HG03039 (cell line): ENCODE results near the gene NELFA.

Experiments used
- ATAC-seq: cut with Tn5 transposase; IDR thresholded peaks from one replicate; pipeline ENCODE4 v1.9.1; 2021; ENCODE audit warnings: mild to moderate bottlenecking, moderate library complexity; ENCODE audit not compliant: unreplicated experiment

Gene NELFA

GRCh38 chr4:1967512-1968149, 41.1 kb downstream of the NELFA start:
- no peak for ATAC-seq

GRCh38 chr4:1964971-1965370, 43.8 kb downstream of the NELFA start:
- ATAC-seq, result no peak

GRCh38 chr4:1964443-1964842, 44.3 kb downstream of the NELFA start:
- ATAC-seq, result no peak

GRCh38 chr4:1962980-1963379, 45.8 kb downstream of the NELFA start:
- ATAC-seq, result no peak

GRCh38 chr4:1961563-1961962, 47.2 kb downstream of the NELFA start:
- no peak for ATAC-seq

- no peak for ATAC-seq
Measured at GRCh38 chr4:1961038-1961437, 47.7 kb downstream of the NELFA start.

GRCh38 chr4:1960170-1960825, 48.5 kb downstream of the NELFA start:
- ATAC-seq, result no peak

GRCh38 chr4:1959104-1959384, 49.7 kb downstream of the NELFA start:
- ATAC-seq, result no peak

- ATAC-seq, result no peak
Measured at GRCh38 chr4:1958276-1959103, 50.3 kb downstream of the NELFA start.

GRCh38 chr4:1956631-1957030, 52.1 kb downstream of the NELFA start:
- ATAC-seq, result no peak

- no peak for ATAC-seq
Measured at GRCh38 chr4:1953335-1953734, 55.4 kb downstream of the NELFA start.

- no peak for ATAC-seq
Measured at GRCh38 chr4:1952719-1953118, 56.1 kb downstream of the NELFA start.

- no peak for ATAC-seq
Measured at GRCh38 chr4:1952058-1952700, 56.6 kb downstream of the NELFA start.

- ATAC-seq, result no peak
Measured at GRCh38 chr4:1950369-1950768, 58.4 kb downstream of the NELFA start.

GRCh38 chr4:1948892-1949436, 59.8 kb downstream of the NELFA start:
- ATAC-seq, result no peak

GRCh38 chr4:1948232-1948631, 60.5 kb downstream of the NELFA start:
- no peak for ATAC-seq

GRCh38 chr4:1945912-1946311, 62.9 kb downstream of the NELFA start:
- ATAC-seq, result no peak

- ATAC-seq, result no peak
Measured at GRCh38 chr4:1945124-1945895, 63.5 kb downstream of the NELFA start.

- ATAC-seq, result no peak
Measured at GRCh38 chr4:1943928-1944327, 64.8 kb downstream of the NELFA start.

GRCh38 chr4:1940566-1940965, 68.2 kb downstream of the NELFA start:
- ATAC-seq, result no peak
